Right lung (tissue), 5 donors: ENCODE data around the gene GTF2H2C. TPM values are rescaled to one million over a fixed set of nuclear protein-coding genes. Genes with fewer than 3 reads are reported as not detected.
"Not testable (repeated sequence)": the region's sequence is repeated elsewhere in the genome, so short reads cannot be mapped to it uniquely, and the experiment has no call there.

ENCODE experiments used
- DNase-seq, 2 donors: peaks; one replicate each; pipeline ENCODE4 v3.0.0-alpha.2; 2013
- polyA plus RNA-seq, 5 donors: library from polyadenylated mRNA; unstranded; fragments of 120-200 nt; gene quantifications; one replicate each; pipeline versions ENCODE4 v1.2.1 to v1.2.3, GENCODE V29; 2013; ENCODE audit warnings: inconsistent platforms in 1 of 5, low replicate concordance in 1 of 5; ENCODE audit not compliant: insufficient read length in 5 of 5, insufficient read depth in 1 of 5

The GTF2H2C gene
- polyA plus RNA-seq, 5 donors: 43.1 to 66.1 (median 61.3) TPM

DNA sequence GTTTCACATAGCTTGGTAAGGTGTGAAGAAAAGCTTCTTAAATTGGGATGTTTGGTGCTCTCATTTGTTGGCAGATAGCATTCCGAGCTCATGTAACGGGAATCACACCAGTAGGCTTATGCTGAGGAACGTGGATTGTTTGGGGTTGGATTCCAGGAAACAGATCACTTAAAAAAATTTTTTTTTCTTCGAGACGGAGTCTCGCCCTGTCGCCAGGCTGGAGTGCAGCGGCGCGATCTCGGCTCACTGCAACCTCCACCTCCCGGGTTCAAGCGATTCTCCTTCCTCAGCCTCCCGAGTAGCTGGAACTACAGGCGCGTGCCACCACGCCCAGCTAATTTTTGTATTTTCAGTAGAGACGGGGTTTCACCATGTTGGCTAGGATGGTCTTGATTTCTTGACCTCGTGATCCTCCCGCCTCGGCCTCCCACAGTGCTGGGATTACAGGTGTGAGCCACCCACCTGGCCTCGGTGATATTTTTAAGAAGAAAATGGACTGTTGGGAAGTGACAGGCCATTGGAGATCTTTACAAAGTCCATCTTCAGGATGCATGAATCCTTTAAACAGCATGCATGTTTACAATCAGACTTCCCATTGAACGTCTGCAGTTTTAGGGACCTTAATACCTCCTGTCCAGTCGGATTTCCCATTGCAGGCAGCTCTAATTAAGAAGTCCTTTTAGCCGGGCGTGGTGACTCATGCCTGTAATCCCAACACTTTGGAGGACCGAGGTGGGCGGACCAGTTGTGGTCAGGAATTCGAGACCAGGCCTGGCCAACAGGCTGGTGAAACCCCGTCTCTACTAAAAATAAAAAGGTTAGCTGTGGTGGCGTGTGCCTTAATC is 818 bp downstream of the GTF2H2C start:
- not testable (repeated sequence) for DNase-seq

DNA sequence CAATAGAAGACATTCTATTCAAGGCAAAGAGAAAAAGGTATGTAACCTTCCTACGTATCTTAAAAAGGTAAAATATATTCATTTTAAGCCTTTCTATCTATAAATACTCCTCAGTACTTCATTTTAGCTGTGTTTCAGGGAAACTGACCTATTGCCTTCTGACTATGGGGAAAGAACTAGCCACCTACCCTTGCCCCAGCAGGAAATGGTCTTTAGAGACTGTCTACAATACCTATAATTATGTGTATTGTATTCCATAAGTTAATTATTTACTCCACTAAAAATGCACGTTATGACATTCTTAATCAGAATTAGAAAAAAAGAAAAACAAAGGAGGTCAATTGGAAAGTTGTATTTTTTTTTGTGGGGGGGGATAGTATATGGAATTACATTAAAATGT is 6.2 kb downstream of the GTF2H2C start:
- DNase-seq: not testable (repeated sequence)

DNA sequence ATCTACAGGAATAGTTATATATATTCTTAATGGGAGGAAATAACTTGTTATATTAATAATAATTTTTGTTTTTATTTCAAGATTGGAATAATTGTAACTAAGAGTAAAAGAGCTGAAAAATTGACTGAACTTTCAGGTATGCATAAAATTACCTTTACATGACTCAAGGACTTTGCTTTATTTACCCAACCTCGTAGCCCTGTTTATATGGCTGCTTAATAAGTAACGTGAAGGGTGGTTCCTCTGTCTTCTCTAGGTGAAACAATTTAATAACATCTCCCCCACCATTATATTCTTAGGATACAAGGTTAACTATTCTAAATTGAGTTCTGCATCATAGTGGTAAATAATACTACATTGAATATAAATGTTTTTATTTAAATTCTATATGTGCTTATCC is 8.1 kb downstream of the GTF2H2C start:
- not testable (repeated sequence) for DNase-seq

DNA sequence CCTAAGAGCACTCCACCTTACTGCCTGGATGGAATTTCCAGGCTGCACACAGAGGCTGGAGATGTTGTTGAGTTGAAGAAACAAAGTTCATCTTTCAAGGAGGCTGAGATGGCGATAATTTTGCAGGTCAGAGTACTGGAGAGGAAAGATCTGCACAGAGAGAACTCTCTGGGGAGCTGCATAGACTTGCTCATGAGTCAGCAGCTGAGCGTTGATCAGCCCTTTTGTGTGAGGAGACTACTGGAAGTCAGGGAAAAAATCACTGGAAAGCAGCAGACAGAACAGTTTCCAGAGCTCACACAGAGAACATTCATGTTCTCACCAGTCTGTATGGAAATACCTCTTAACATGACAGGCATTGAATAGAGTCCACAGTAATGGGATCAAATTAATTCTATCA is 23.4 kb downstream of the GTF2H2C start:
- DNase-seq: not testable (repeated sequence)

DNA sequence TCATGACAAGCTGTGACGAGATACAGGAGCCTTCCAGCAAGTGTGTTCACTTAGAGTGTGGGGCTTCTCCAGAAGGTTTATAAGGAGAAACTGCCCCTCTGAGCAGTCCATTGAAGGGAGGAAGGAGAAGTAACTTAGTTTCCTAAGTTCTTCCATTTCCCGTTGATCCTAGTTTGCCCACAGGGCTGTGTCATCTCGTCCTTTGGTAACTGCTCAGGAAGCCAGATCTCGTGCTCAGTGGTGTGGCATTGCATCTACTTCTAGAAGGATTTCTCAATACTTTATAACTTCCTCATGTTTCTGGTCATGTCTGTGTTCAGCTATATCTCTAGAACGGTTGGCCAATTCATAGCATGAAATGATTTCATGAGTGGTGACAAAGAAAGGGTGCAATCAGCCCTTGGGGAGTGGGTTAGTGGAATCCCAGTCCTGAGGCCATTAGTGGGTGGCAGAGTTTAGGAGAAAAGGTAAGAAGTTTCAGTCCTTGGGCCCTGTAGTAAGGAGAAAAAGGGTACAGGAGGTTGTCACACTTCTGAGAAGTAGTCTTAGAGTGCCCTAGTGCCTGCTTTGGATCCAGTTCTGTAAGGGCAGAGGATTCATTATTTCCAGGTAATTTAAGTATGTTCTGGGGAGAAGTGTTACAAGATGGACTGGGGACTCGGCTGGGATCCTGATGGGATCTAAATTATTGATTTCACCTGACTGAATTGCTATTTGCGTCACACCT is 36.3 kb downstream of the GTF2H2C start:
- not testable (repeated sequence) for DNase-seq

DNA sequence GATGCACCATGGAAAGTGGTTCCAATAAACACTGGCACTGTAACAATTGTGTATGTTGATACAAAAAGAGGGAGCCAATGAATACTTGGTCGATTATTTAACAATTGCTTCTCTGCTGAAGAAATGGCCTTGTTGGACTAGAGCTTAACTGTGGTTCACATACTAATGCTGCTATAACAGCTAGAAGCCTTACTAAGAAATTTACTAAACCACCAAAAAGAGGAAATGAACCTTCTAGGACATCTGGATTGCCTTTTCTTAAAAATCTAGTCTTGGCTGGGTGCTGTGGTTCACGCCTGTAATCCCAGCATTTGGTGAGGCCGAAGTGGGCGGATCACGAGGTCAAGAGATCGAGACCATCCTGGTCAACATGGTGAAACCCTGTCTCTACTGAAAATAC is 42.0 kb downstream of the GTF2H2C start:
- DNase-seq: not testable (repeated sequence)

DNA sequence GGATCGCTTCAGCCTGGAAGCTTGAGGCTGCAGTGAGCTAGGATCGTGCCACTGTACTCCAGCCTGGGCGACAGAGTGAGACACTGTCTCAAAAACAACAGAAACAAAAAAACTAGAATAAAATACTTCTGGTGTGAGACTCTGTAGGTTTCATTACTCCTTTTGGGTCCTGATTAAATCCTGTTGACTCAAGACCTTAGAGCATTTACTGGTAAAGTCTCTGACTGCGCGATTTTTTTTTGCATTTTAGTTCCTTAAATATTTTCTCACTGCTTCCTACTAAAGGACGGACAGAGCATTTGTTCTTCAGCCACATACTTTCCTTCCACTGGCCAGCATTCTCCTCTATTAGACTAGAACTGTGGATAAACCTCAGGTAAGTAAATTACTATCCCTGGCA is 46.8 kb downstream of the GTF2H2C start:
- not testable (repeated sequence) for DNase-seq

DNA sequence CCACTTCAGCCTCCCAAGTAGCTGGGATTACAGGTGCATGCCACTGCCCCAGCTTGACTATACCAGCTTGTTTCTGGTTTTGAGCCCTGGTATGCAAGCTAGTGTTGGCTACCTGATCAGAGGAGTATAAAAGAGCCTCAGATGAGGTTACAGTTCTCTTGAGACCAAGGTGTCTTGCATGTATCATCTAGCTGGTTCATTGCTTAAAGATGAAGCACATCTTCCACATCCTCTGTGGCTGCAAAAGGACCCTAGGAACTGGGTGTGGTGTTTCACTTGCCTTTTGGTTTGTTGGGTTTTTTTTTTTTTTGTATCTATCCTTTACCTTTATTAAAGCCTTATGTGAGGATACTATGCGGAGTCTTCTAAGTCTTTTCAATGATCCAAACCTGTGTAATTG is 47.8 kb downstream of the GTF2H2C start:
- not testable (repeated sequence) for DNase-seq

DNA sequence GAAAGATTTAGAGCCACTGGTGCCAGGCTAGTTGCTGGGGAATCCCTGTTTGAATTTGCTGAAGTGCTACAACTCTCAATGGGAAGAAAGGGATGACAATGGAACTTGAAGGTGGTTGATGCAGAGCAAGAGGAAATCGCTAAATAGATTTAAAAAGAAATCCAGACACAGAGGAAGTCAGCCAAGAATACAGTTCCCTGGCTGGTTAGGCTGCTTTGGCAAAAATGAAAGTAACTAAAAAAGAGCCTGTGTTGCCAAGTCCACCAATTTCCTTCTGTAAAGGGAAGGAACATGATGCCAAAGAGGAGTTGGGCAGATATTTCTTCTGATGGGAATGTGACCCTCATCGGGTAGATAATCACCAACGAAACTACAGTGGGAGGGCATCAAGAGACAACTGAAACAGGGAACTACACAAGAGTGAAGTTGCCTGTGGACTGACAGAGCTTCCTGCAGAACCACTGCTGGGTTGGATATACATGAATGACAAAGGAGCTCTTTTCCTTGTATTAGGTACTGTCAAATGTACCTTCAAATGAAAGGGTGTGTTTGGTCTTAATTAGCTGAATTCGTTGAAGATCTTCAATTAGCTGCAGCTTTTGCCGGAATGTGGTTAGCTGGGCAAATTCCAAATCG is 49.0 kb downstream of the GTF2H2C start:
- DNase-seq: not testable (repeated sequence)

DNA sequence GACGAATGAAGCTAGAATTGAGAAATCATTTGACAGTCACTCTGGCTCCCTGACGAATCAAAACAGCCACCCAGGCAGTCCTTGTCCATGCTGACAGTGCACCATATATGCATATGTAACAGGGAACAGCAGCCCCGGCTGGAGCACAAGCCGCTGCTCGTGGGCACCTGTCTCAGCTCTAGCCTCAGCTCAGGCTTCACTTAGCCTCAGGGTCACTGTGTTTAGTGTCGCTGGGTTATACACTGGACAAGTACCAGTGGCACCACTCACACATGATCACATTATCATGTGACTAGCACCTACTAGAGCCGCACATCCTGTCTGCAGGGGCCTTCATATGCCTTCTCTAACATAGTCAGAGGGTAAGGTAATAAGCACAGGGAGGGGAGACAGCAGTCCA is 54.9 kb downstream of the GTF2H2C start:
- DNase-seq: not testable (repeated sequence)

DNA sequence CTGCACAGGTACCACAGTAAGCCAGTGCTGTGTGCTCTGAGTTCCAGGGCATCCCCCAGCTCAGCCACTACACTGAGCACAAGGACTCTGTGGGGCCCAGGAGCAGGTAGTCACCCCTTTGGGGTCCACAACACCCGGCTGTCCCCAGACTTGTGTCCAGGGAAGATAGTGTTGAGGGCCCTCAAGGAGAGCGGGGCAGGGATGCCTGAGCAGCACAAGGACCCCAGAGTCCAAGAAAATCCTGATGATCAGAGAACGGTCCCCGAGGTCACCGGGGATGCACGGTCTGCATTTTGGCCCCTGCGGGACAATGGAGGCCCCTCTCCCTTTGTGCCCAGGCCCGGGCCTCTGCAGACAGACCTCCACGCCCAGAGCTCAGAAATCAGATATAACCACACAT is 71.9 kb downstream of the GTF2H2C start:
- not testable (repeated sequence) for DNase-seq

Other genes starting within 250 kb of the GTF2H2C start
- 10 to 100 TPM in 4 of 5 donors, 1 to 10 TPM in 1; 10.0 to 13.9 (median 12.3) TPM for gene CCDC125, start 227.4 kb upstream of the GTF2H2C start, polyA plus RNA-seq
- 10 to 100 TPM; 40.2 to 64.0 (median 59.4) TPM for gene AK6, start 190.7 kb upstream of the GTF2H2C start, polyA plus RNA-seq
- gene TAF9, start 190.7 kb upstream of the GTF2H2C start, polyA plus RNA-seq: 10 to 100 TPM; 50.6 to 66.3 (median 51.8) TPM
- 10 to 100 TPM; 31.9 to 47.3 (median 40.4) TPM for gene RAD17, start 190.4 kb upstream of the GTF2H2C start, polyA plus RNA-seq
- gene MARVELD2, start 145.1 kb upstream of the GTF2H2C start, polyA plus RNA-seq: 10 to 100 TPM; 18.3 to 24.2 (median 19.0) TPM
- 10 to 100 TPM; 28.6 to 49.4 (median 45.9) TPM for gene OCLN, start 67.4 kb upstream of the GTF2H2C start, polyA plus RNA-seq